Mesendoderm (in vitro differentiated cells): ENCODE results near the gene ATG7.
"Not testable (repeated sequence)": the region's sequence is repeated elsewhere in the genome, so short reads cannot be mapped to it uniquely, and the experiment has no call there.

Source experiments
- DNase-seq: peaks from one replicate; pipeline ENCODE4 v3.0.0; 2013
- H2AK5ac ChIP-seq: 2 replicates; pipeline ENCODE4 v1.6.1; 2013; ENCODE audit warnings: low read length, inconsistent platforms
- H2BK120ac ChIP-seq: 2 replicates; pipeline ENCODE4 v1.6.1; 2013; ENCODE audit warnings: low read depth, mild to moderate bottlenecking, low read length, moderate library complexity, mixed read lengths
- H2BK15ac ChIP-seq: replicated peaks from 2 replicates; pipeline ENCODE4 v1.6.1; 2013; ENCODE audit warnings: low read depth, mild to moderate bottlenecking, moderate library complexity
- H2BK5ac ChIP-seq: 2 replicates; pipeline ENCODE4 v1.6.1; 2013; ENCODE audit warnings: low read length, inconsistent platforms
- H3K18ac ChIP-seq: 2 replicates; pipeline ENCODE4 v1.6.1; 2013; ENCODE audit warnings: mild to moderate bottlenecking, low read length, mixed read lengths
- H3K23ac ChIP-seq: one replicate; pipeline ENCODE4 v1.6.1; 2013; ENCODE audit warnings: low read length
- H3K27ac ChIP-seq: 2 replicates; pipeline ENCODE4 v1.5.1; 2013; ENCODE audit warnings: low read depth, mild to moderate bottlenecking, inconsistent platforms, low read length, moderate library complexity
- H3K27me3 ChIP-seq: 2 replicates; pipeline ENCODE4 v1.6.1; 2013; ENCODE audit warnings: low read length, control low read depth, mild to moderate bottlenecking, inconsistent platforms; ENCODE audit not compliant: insufficient read depth, poor library complexity
- H3K36me3 ChIP-seq: 2 replicates; pipeline ENCODE4 v1.6.1; 2013; ENCODE audit warnings: low read length, inconsistent platforms; ENCODE audit not compliant: control insufficient read depth, insufficient read depth
- H3K4ac ChIP-seq: one replicate; pipeline ENCODE4 v1.6.1; 2013; ENCODE audit warnings: low read depth, mild to moderate bottlenecking, low read length, moderate library complexity
- H3K4me1 ChIP-seq: 2 replicates; pipeline ENCODE4 v1.6.1; 2013; ENCODE audit warnings: low read depth, low read length, inconsistent platforms; ENCODE audit not compliant: control insufficient read depth
- H3K4me2 ChIP-seq: 2 replicates; pipeline ENCODE4 v1.6.1; 2013; ENCODE audit warnings: low read length
- H3K4me3 ChIP-seq: 2 replicates; pipeline ENCODE4 v1.5.1; 2013; ENCODE audit warnings: mild to moderate bottlenecking, low read length
- H3K56ac ChIP-seq: one replicate; pipeline ENCODE4 v1.6.1; 2013; ENCODE audit warnings: low read length
- H3K79me1 ChIP-seq: 2 replicates; pipeline ENCODE4 v1.6.1; 2013; ENCODE audit warnings: low read length, inconsistent platforms
- H3K79me2 ChIP-seq: 2 replicates; pipeline ENCODE4 v1.6.1; 2013; ENCODE audit warnings: mild to moderate bottlenecking, low read length; ENCODE audit not compliant: control insufficient read depth, insufficient read depth
- H3K9ac ChIP-seq: 2 replicates; pipeline ENCODE4 v1.6.1; 2013; ENCODE audit warnings: low read length, inconsistent platforms
- H4K5ac ChIP-seq: one replicate; pipeline ENCODE4 v1.6.1; 2013; ENCODE audit warnings: low read length
- H4K8ac ChIP-seq: one replicate; pipeline ENCODE4 v1.6.1; 2013; ENCODE audit warnings: low read depth, mild to moderate bottlenecking, control low read depth, low read length, moderate library complexity
- WGBS: extraction: QIAGEN DNeasy Blood & Tissue Kit; methylation state at CpG from one replicate; pipeline ENCODE4 v1.1.7; 2013; ENCODE audit warnings: low lambda C conversion rate, missing lambda C conversion rate; ENCODE audit not compliant: insufficient coverage; ENCODE audit errors: extremely low coverage; 5-methylcytosine and 5-hydroxymethylcytosine counted together

Gene ATG7

GRCh38 chr3:11331101-11331500 is 58.9 kb downstream of the ATG7 start:
- no peaks in the 10 kb centered on the region for H3K79me2 ChIP-seq
- WGBS = no CpG with 5 or more reads among the region's 1 CpG
- DNase-seq = no peak
- H3K27ac ChIP-seq = no peak overlapping the region
- H3K4me3 ChIP-seq = no peak overlapping the region
- H3K27me3 ChIP-seq = no peaks in the 10 kb centered on the region
- H3K4me2 ChIP-seq = no peak overlapping the region
- H4K8ac ChIP-seq = no peak overlapping the region
- no peak overlapping the region for H3K4ac ChIP-seq
- no peak overlapping the region for H2AK5ac ChIP-seq
- H4K5ac ChIP-seq = no peak overlapping the region
- no peak overlapping the region for H2BK5ac ChIP-seq
- no peak overlapping the region for H3K23ac ChIP-seq
- H3K4me1 ChIP-seq = no peaks in the 10 kb centered on the region
- H3K18ac ChIP-seq = no peak overlapping the region
- H2BK120ac ChIP-seq = no peak overlapping the region
- no peak overlapping the region for H2BK15ac ChIP-seq
- no peak overlapping the region for H3K9ac ChIP-seq
- H3K79me1 ChIP-seq = no peaks in the 10 kb centered on the region
- no peaks in the 10 kb centered on the region for H3K36me3 ChIP-seq
- no peak overlapping the region for H3K56ac ChIP-seq

- no peaks in the 10 kb centered on the region for H3K27me3 ChIP-seq
These were observed 62.9 kb downstream of the ATG7 start for GRCh38 chr3:11335056-11335608.

GRCh38 chr3:11339541-11339940 is 67.3 kb downstream of the ATG7 start:
- Histone ChIP-seq H3K4me3 (no peak overlapping the region), H3K23ac (no peak overlapping the region), H2AK5ac (no peak overlapping the region), H3K56ac (no peak overlapping the region), H3K79me2 (no peaks in the 10 kb centered on the region), H3K9ac (no peak overlapping the region), H3K79me1 (no peaks in the 10 kb centered on the region), H4K5ac (no peak overlapping the region), H2BK5ac (no peak overlapping the region), H2BK120ac (no peak overlapping the region), H3K27me3 (no peaks in the 10 kb centered on the region), H3K4me1 (no peaks in the 10 kb centered on the region), H3K36me3 (no peaks in the 10 kb centered on the region), H3K18ac (no peak overlapping the region), H3K4me2 (no peak overlapping the region), H2BK15ac (no peak overlapping the region), H3K27ac (no peak overlapping the region), H4K8ac (no peak overlapping the region), H3K4ac (no peak overlapping the region)
- WGBS = no CpG with 5 or more reads among the region's 3 CpGs
- no peak for DNase-seq

More at GRCh38 chr3:11335056-11335608, 62.9 kb downstream of the ATG7 start:
- Histone ChIP-seq H3K4me2 (no peak overlapping the region), H3K4ac (no peak overlapping the region), H2BK120ac (no peak overlapping the region), H3K79me1 (no peaks in the 10 kb centered on the region), H3K18ac (no peak overlapping the region), H3K9ac (no peak overlapping the region), H3K23ac (no peak overlapping the region), H2BK15ac (no peak overlapping the region), H2BK5ac (no peak overlapping the region), H3K4me1 (no peaks in the 10 kb centered on the region), H3K4me3 (no peak overlapping the region), H4K5ac (no peak overlapping the region), H4K8ac (no peak overlapping the region), H3K56ac (no peak overlapping the region), H3K36me3 (no peaks in the 10 kb centered on the region), H2AK5ac (no peak overlapping the region), H3K27ac (no peak overlapping the region), H3K79me2 (no peaks in the 10 kb centered on the region)
- peak; percentile 62 for DNase-seq
- no CpG with 5 or more reads among the region's 4 CpGs for WGBS

GRCh38 chr3:11346416-11346815 is 74.2 kb downstream of the ATG7 start:
- Histone ChIP-seq H3K4me3 (no peak overlapping the region), H3K23ac (no peak overlapping the region), H2BK15ac (no peak overlapping the region), H3K36me3 (no peaks in the 10 kb centered on the region), H2BK5ac (no peak overlapping the region), H3K18ac (no peak overlapping the region), H3K56ac (no peak overlapping the region), H3K4me1 (no peaks in the 10 kb centered on the region), H4K8ac (no peak overlapping the region), H4K5ac (no peak overlapping the region), H2AK5ac (no peak overlapping the region), H3K79me2 (no peaks in the 10 kb centered on the region), H3K4me2 (no peak overlapping the region), H2BK120ac (no peak overlapping the region), H3K27me3 (no peaks in the 10 kb centered on the region), H3K27ac (no peak overlapping the region), H3K9ac (no peak overlapping the region), H3K79me1 (no peaks in the 10 kb centered on the region), H3K4ac (no peak overlapping the region)
- DNase-seq = no peak
- WGBS = no CpG with 5 or more reads among the region's 1 CpG

GRCh38 chr3:11348877-11349276 is 76.7 kb downstream of the ATG7 start:
- H3K27me3 ChIP-seq, H2BK120ac ChIP-seq, H3K23ac ChIP-seq, H3K9ac ChIP-seq, H3K4me3 ChIP-seq, H2BK5ac ChIP-seq, H3K36me3 ChIP-seq, H3K4me2 ChIP-seq, H4K5ac ChIP-seq, H3K79me2 ChIP-seq, H2BK15ac ChIP-seq, H3K18ac ChIP-seq, H3K4ac ChIP-seq, H3K79me1 ChIP-seq, H3K56ac ChIP-seq, H4K8ac ChIP-seq, H2AK5ac ChIP-seq, H3K27ac ChIP-seq, H3K4me1 ChIP-seq, DNase-seq: not testable (repeated sequence)
- WGBS = no CpG with 5 or more reads among the region's 6 CpGs

GRCh38 chr3:11349446-11349845 is 77.2 kb downstream of the ATG7 start:
- Histone ChIP-seq H3K4me2 (no peak overlapping the region), H3K36me3 (no peaks in the 10 kb centered on the region), H2BK15ac (no peak overlapping the region), H4K5ac (no peak overlapping the region), H2BK5ac (no peak overlapping the region), H2BK120ac (no peak overlapping the region), H3K18ac (no peak overlapping the region), H3K79me2 (no peaks in the 10 kb centered on the region), H2AK5ac (no peak overlapping the region), H3K27me3 (no peaks in the 10 kb centered on the region), H3K4me1 (no peaks in the 10 kb centered on the region), H3K27ac (no peak overlapping the region), H3K4me3 (no peak overlapping the region), H3K9ac (no peak overlapping the region), H3K56ac (no peak overlapping the region), H3K4ac (no peak overlapping the region), H3K23ac (no peak overlapping the region), H4K8ac (no peak overlapping the region), H3K79me1 (no peaks in the 10 kb centered on the region)
- DNase-seq = no peak
- 100% methylated on average over 1 of the region's 2 CpGs for WGBS
